Neural progenitor cell (in vitro differentiated cells): ENCODE results near the gene ENPEP.

Experiments
- CTCF ChIP-seq: fragments of 200-600 bp; sonication (generic); IDR thresholded peaks from 2 replicates; pipeline ENCODE4 v1.5.1; 2017; ENCODE audit warnings: antibody characterized with exemption, mild to moderate bottlenecking
- EZH2 ChIP-seq: fragments of 200-600 bp; sonication (generic); IDR thresholded peaks from 2 replicates; pipeline ENCODE4 v1.6.1; 2017; ENCODE audit warnings: antibody characterized with exemption, mild to moderate bottlenecking, moderate library complexity
- EZH2phosphoT487 ChIP-seq: fragments of 200-600 bp; sonication (generic); IDR thresholded peaks from 2 replicates; pipeline ENCODE4 v1.6.1; 2017; ENCODE audit warnings: antibody characterized with exemption

GRCh38 chr4:110514889-110515479 lies 39.0 kb downstream of the ENPEP start:
- no peak for TF ChIP-seq EZH2
- peak; percentile 79 for TF ChIP-seq CTCF
- TF ChIP-seq EZH2phosphoT487, result no peak
